RWPE1 (cell line): Measurements from ENCODE around the gene S100A14.

ENCODE experiments used
- CTCF ChIA-PET: fragments of 350-600 bp; sonication (Branson Sonifier 250); formaldehyde crosslinking; extraction: SDS; loops from one replicate; lab custom pipeline; 2021; lab: Yijun Ruan, JAX
- POLR2A ChIA-PET: fragments of 400-600 bp; formaldehyde crosslinking; extraction: SDS; loops from one replicate; lab custom pipeline; 2020; ENCODE audit warnings: antibody characterized with exemption; ENCODE audit not compliant: low non-redundant PET; lab: Yijun Ruan, JAX
- DNase-seq: peaks from one replicate; pipeline ENCODE4 v3.0.0; 2012; ENCODE audit warnings: low spot score
- H3K27ac ChIP-seq: fragments of 450-650 bp; 2 replicates; pipeline ENCODE4 v1.5.1; 2017
- TF ChIP-seq, protein P1 (sequence below): fragments of 450-650 bp; conservative IDR thresholded peaks from 2 replicates; pipeline ENCODE4 v1.5.1; 2017; ENCODE audit warnings: low read depth, mild to moderate bottlenecking

The S100A14 gene

DNA sequence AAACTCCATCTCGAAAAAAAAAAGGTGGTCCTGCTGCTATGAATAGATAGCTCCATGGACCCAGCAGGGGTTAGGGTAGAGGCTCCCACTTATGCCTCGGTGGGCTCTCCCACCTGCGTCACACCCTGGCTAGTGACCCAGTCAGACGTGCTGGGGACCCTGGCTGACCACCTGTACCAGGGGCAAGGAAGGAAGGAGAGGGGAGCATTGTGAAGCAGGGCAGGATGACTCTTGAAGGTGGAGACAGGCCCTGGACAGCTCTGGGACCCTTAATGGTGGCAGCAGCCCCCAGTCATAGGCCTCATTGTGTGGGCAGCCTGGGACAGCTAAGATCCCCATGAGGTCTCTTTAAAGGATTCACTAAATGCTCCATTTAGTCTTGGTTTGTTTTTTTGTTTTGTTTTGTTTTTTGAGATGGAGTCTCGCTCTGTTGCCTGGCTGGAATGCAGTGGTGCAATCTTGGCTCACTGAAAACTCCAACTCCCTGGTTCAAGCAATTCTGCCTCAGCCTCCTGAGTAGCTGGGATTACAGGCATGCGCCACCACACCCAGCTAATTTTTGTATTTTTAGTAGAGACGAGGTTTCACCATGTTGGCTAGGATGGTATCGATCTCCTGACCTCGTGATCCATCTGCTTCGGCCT lies 32.0 kb upstream of the S100A14 start:
- TF ChIP-seq, protein P1, sequence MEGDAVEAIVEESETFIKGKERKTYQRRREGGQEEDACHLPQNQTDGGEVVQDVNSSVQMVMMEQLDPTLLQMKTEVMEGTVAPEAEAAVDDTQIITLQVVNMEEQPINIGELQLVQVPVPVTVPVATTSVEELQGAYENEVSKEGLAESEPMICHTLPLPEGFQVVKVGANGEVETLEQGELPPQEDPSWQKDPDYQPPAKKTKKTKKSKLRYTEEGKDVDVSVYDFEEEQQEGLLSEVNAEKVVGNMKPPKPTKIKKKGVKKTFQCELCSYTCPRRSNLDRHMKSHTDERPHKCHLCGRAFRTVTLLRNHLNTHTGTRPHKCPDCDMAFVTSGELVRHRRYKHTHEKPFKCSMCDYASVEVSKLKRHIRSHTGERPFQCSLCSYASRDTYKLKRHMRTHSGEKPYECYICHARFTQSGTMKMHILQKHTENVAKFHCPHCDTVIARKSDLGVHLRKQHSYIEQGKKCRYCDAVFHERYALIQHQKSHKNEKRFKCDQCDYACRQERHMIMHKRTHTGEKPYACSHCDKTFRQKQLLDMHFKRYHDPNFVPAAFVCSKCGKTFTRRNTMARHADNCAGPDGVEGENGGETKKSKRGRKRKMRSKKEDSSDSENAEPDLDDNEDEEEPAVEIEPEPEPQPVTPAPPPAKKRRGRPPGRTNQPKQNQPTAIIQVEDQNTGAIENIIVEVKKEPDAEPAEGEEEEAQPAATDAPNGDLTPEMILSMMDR: no peak
- no peak for DNase-seq
- POLR2A ChIA-PET: interaction anchor here (0.6 kb wide), 1 partner anchor 14 kb away, joined by 3 read pairs; the partner anchor contains the start of gene CHTOP
- CTCF ChIA-PET: no interaction called here
- peak overlapping the region; percentile 53 for H3K27ac ChIP-seq

DNA sequence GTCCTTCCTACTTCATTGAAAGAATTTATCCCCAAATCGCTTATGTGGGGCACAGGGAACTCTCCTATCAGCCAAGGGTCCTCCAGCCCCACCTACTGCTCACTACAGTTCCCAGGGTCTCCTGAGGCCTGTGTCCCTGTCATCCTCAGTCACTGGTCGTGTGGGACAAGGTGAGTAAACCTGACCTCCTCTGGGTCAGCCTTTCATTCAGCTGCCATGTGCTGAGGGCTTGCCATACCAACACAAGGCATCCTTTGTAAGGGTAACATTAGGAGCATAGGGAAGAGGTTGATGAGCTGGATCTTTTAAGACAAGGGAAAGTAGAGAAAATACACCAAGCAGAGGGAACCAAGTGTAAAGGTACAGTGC lies 31.2 kb upstream of the S100A14 start:
- TF ChIP-seq, protein P1: no peak
- CTCF ChIA-PET: no interaction called here
- H3K27ac ChIP-seq: peak overlapping the region; percentile 53
- POLR2A ChIA-PET: interaction anchor here (0.6 kb wide), 1 partner anchor 14 kb away, joined by 3 read pairs; the partner anchor contains the start of gene CHTOP
- no peak for DNase-seq

DNA sequence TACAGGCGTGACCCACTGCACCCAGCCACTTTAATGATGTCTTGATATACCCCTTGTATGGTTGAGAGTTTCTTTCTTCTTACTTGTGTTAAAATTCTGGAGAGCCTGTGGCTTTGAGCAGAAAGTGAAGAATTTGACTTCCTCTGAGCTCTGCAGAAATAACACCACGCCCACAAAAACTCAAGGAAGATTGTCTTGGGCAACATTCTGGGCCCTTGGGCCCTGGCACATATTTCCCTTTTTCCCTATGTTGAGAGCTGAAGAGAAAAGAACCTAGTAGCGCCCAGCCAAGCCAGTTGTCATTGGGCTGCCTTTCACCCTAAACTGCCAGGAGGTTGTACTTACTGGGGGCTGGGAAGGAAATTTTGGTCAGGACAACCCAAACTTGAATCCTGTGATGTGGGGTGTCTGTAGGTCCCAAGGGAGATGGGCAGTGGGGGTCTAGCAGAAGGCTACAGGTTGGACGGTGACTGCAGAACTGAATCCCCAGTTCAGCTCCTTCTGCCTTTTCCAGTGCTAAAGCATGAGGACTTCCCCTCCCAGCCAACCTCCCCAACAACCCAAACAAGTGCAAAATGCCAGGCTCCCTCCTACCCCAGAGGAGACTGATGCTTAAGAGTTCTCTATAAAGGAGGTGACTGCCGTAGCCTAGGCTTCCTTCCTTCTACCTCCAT lies 30.7 kb upstream of the S100A14 start:
- CTCF ChIA-PET: no interaction called here
- DNase-seq: no peak
- POLR2A ChIA-PET: no interaction called here
- TF ChIP-seq, protein P1: no peak
- peak overlapping the region; percentile 53 for H3K27ac ChIP-seq

DNA sequence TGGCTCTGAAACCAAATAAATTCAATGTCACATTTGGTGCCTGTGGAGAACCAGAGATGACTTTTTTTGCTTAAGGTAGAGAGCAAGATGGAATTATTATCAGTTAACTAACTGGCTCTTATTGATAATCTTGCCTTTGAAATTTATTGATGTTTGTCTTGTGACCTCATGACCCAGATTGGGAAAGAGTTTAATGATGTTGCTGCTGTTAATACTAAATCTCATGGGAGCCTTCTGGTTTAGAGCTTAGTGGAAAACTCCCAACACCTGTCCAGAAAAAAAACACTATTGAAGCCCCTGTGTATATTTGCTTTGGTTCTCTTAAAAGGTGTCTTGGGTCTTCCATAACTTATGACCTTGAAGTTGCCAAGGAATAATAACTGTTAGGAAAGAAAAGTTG lies 27.7 kb upstream of the S100A14 start:
- POLR2A ChIA-PET: no interaction called here
- TF ChIP-seq, protein P1: no peak
- CTCF ChIA-PET: interaction anchor here (0.6 to 1.2 kb wide), 4 partner anchors 71 to 343 kb away, joined by 3 to 4 read pairs (median 4); no protein-coding TSS in a partner anchor

DNA sequence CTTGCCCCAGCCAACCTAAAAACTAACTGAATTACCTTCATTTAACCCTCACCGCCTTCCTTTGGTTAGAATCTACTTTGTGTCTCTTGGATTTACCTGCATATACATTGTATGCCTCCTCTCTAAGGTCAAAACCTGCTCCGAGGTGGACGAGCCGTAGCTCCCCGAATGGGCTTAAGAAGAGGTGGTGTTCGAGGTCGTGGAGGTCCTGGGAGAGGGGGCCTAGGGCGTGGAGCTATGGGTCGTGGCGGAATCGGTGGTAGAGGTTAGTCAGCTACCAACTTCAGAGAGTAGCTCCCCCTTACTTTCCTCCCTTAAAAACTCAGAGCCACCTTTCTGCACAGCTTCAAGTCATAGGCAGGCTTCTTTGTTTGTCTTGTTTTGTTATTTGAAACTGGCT lies 27.0 kb upstream of the S100A14 start:
- ChIA-PET CTCF (interaction anchor here (1.2 kb wide), 1 partner anchor 133 kb away, joined by 3 read pairs; no protein-coding TSS in a partner anchor), POLR2A (interaction anchor here (0.7 kb wide), 1 partner anchor 8 kb away, joined by 3 read pairs; no protein-coding TSS in a partner anchor)
- no peak for DNase-seq
- H3K27ac ChIP-seq: no peak overlapping the region
- TF ChIP-seq, protein P1: no peak

More for the DNA sequence above, 27.7 kb upstream of the S100A14 start:
- no peak overlapping the region for H3K27ac ChIP-seq
- no peak for DNase-seq

DNA sequence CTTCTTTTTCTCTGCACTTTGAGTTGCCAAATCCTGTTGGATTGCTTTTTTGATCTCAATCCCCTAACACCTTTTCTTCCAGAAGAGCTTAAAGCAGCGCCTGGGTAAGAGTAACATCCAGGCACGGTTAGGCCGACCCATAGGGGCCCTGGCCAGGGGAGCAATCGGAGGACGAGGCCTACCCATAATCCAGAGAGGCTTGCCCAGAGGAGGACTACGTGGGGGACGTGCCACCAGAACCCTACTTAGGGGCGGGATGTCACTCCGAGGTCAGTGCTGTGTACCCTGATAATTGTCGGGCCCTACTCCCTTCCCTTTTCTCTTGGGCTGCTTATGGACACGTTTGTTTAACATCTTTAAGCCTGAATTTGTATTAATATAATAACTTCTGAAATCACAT lies 26.0 kb upstream of the S100A14 start:
- CTCF ChIA-PET: no interaction called here
- no peak for DNase-seq
- POLR2A ChIA-PET: no interaction called here
- TF ChIP-seq, protein P1: no peak
- H3K27ac ChIP-seq: no peak overlapping the region
